ENCODE measurements around the gene TRIO. TPM values are rescaled to one million over a fixed set of nuclear protein-coding genes. Genes with fewer than 3 reads are reported as not detected.

Gene TRIO
- total RNA-seq, 1 experiment from 2014 or later: 211 TPM

- no peak for TF ChIP-seq EZH2 (IDR thresholded peaks at IDR 0.05; ENCODE audit: low read length, unreplicated experiment)
- TF ChIP-seq EZH2phosphoT487 (IDR thresholded peaks at IDR 0.05; ENCODE audit: borderline replicate concordance, low read length): no peak
- TF ChIP-seq CTCF (conservative IDR thresholded peaks at IDR 0.05; ENCODE audit: low read depth, low read length): no peak
- ATAC-seq (no peak), DNase-seq (no peak)
- Histone ChIP-seq H3K9me2 (replicated peaks; ENCODE audit: low read length) (no peaks in the 10 kb centered on the region), H3F3A (ENCODE audit: low read length, unreplicated experiment) (peaks cover 37% of the 10 kb centered on the region), H3K27ac (ENCODE audit: low read length) (peak overlapping the region; percentile 96), H3K4me2 (ENCODE audit: low read length) (peak overlapping the region; percentile 88), H4K20me1 (ENCODE audit: low read length) (no peaks in the 10 kb centered on the region), H3K9ac (ENCODE audit: low read length) (peak overlapping the region; percentile 72), H3K4me3 (ENCODE audit: low read length) (peak overlapping the region; percentile 43), H3K27me3 (ENCODE audit: low read length) (no peaks in the 10 kb centered on the region), H3K9me3 (ENCODE audit: low read length) (no peaks in the 10 kb centered on the region), H3K4me1 (ENCODE audit: insufficient read depth, low read length) (peaks cover 67% of the 10 kb centered on the region), H2AFZ (ENCODE audit: low read length) (no peak overlapping the region), H3K79me2 (ENCODE audit: low read length) (peaks cover 96% of the 10 kb centered on the region), H3K36me3 (ENCODE audit: low read depth, low read length) (peaks cover 29% of the 10 kb centered on the region)
- BruUV-seq (replicated peaks): TSS peak; percentile 20
- POLR2A ChIA-PET (ENCODE audit: unreplicated experiment): interaction anchor here (1.2 kb wide), 1 partner anchor 123 kb away, joined by 3 read pairs; no protein-coding TSS in a partner anchor
- intact Hi-C loops (cut with micrococcal nuclease): loop anchor here (1.0 kb wide), 2 partner anchors 112 to 232 kb away; no protein-coding TSS in a partner anchor
- CTCF ChIA-PET: no interaction called here
These were observed 125.6 kb downstream of the TRIO start for GRCh38 chr5:14268738-14269137.

- ChIA-PET POLR2A (ENCODE audit: unreplicated experiment) (interaction anchor here (0.6 kb wide), 1 partner anchor 116 kb away, joined by 3 read pairs; no protein-coding TSS in a partner anchor), CTCF (no interaction called here)
- no peaks in the 10 kb centered on the region for H3K9me3 ChIP-seq (ENCODE audit: low read length)
- H3K27me3 ChIP-seq (ENCODE audit: low read length): no peaks in the 10 kb centered on the region
- H3K9me2 ChIP-seq (replicated peaks; ENCODE audit: low read length): no peaks in the 10 kb centered on the region
- H3F3A ChIP-seq (ENCODE audit: low read length, unreplicated experiment): peaks cover 37% of the 10 kb centered on the region
- no peak overlapping the region for H2AFZ ChIP-seq (ENCODE audit: low read length)
- peak overlapping the region; percentile 72 for H3K9ac ChIP-seq (ENCODE audit: low read length)
- H3K4me3 ChIP-seq (ENCODE audit: low read length): peak overlapping the region; percentile 43; the same call in 1 of the 2 replicates
- intact Hi-C loops (cut with micrococcal nuclease): no loop called here
- DNase-seq (peak; percentile 44), ATAC-seq (no peak)
- H3K27ac ChIP-seq (ENCODE audit: low read length): peak overlapping the region; percentile 96
- H3K4me2 ChIP-seq (ENCODE audit: low read length): peak overlapping the region; percentile 88
- peaks cover 62% of the 10 kb centered on the region for H3K4me1 ChIP-seq (ENCODE audit: insufficient read depth, low read length)
- no TSS peak for BruUV-seq (replicated peaks)
- peaks cover 96% of the 10 kb centered on the region for H3K79me2 ChIP-seq (ENCODE audit: low read length)
- TF ChIP-seq CTCF (conservative IDR thresholded peaks at IDR 0.05; ENCODE audit: low read depth, low read length): no peak
- no peak for TF ChIP-seq EZH2 (IDR thresholded peaks at IDR 0.05; ENCODE audit: low read length, unreplicated experiment)
- no peak for TF ChIP-seq EZH2phosphoT487 (IDR thresholded peaks at IDR 0.05; ENCODE audit: borderline replicate concordance, low read length)
- H4K20me1 ChIP-seq (ENCODE audit: low read length): no peaks in the 10 kb centered on the region
- H3K36me3 ChIP-seq (ENCODE audit: low read depth, low read length): peaks cover 29% of the 10 kb centered on the region
These were observed 126.3 kb downstream of the TRIO start for GRCh38 chr5:14269395-14269794.

- TF ChIP-seq EZH2phosphoT487 (IDR thresholded peaks at IDR 0.05; ENCODE audit: borderline replicate concordance, low read length) (no peak), CTCF (conservative IDR thresholded peaks at IDR 0.05; ENCODE audit: low read depth, low read length) (peak; percentile 95), EZH2 (IDR thresholded peaks at IDR 0.05; ENCODE audit: low read length, unreplicated experiment) (no peak)
- BruUV-seq (replicated peaks): no TSS peak
- Histone ChIP-seq H3K4me1 (ENCODE audit: insufficient read depth, low read length) (peaks cover 55% of the 10 kb centered on the region), H3F3A (ENCODE audit: low read length, unreplicated experiment) (peaks cover 32% of the 10 kb centered on the region), H3K36me3 (ENCODE audit: low read depth, low read length) (peaks cover 29% of the 10 kb centered on the region), H3K4me2 (ENCODE audit: low read length) (peak overlapping the region; percentile 88), H3K4me3 (ENCODE audit: low read length) (no peak overlapping the region), H4K20me1 (ENCODE audit: low read length) (no peaks in the 10 kb centered on the region), H3K79me2 (ENCODE audit: low read length) (peaks cover 97% of the 10 kb centered on the region), H3K9me3 (ENCODE audit: low read length) (no peaks in the 10 kb centered on the region), H3K27ac (ENCODE audit: low read length) (peak overlapping the region; percentile 96), H3K27me3 (ENCODE audit: low read length) (no peaks in the 10 kb centered on the region), H3K9ac (ENCODE audit: low read length) (peak overlapping the region; percentile 72), H2AFZ (ENCODE audit: low read length) (no peak overlapping the region), H3K9me2 (replicated peaks; ENCODE audit: low read length) (no peaks in the 10 kb centered on the region)
- peak; percentile 83 for DNase-seq
- POLR2A ChIA-PET (ENCODE audit: unreplicated experiment): no interaction called here
- intact Hi-C loops (cut with micrococcal nuclease): loop anchor here (1.0 kb wide), 3 partner anchors 80 to 282 kb away; no protein-coding TSS in a partner anchor
- ATAC-seq: peak; percentile 5
- CTCF ChIA-PET: interaction anchor here (0.5 to 1.5 kb wide), 8 partner anchors 12 to 162 kb away, joined by 3 to 7 read pairs (median 4); partner anchors contain the start of gene TRIO
These were observed 127.1 kb downstream of the TRIO start for GRCh38 chr5:14270209-14270702.
